HepG2 (cell line): ENCODE data around the gene CDC20. TPM values are rescaled to one million over a fixed set of nuclear protein-coding genes. Genes with fewer than 3 reads are reported as not detected.

ENCODE experiments used
- GTF2F1 ChIP-seq: fragments of 150-350 bp; IDR thresholded peaks from 2 replicates; pipeline ENCODE4 v1.6.1; 2014; ENCODE audit warnings: low read length
- MAFG ChIP-seq: sonication (generic); formaldehyde crosslinking; IDR thresholded peaks from 2 replicates; pipeline ENCODE4 v1.5.1; 2020; ENCODE audit warnings: mild to moderate bottlenecking, missing genetic modification reagents
- MAZ ChIP-seq, 2 experiments: sonication (generic) in 1 of 2; formaldehyde crosslinking in 1 of 2; IDR thresholded peaks; 2 replicates each; pipeline versions ENCODE4 v1.5.0 to v1.6.1; 2012 to 2020; ENCODE audit warnings: low read depth in 2 of 2, mild to moderate bottlenecking in 2 of 2, borderline replicate concordance in 1 of 2, improper control_type of control experiment in 1 of 2, low read length in 1 of 2, missing genetic modification reagents in 1 of 2, moderate library complexity in 1 of 2
- MED1 ChIP-seq: sonication (generic); formaldehyde crosslinking; IDR thresholded peaks from 2 replicates; pipeline ENCODE4 v1.4.0; 2020; ENCODE audit warnings: missing genetic modification reagents
- NR2F1 ChIP-seq, 2 experiments: fragments of 450-650 bp in 1 of 2; formaldehyde crosslinking in 1 of 2; IDR thresholded peaks; 2 replicates each; pipeline versions ENCODE4 v1.5.0 to v1.6.1; 2016 to 2020; ENCODE audit warnings: mild to moderate bottlenecking in 1 of 2, missing compliant biosample characterization in 1 of 2, missing genetic modification reagents in 1 of 2, moderate library complexity in 1 of 2
- SP140L ChIP-seq: sonication (generic); formaldehyde crosslinking; IDR thresholded peaks from 2 replicates; pipeline ENCODE4 v1.4.0; 2020; ENCODE audit warnings: missing genetic modification reagents, borderline replicate concordance
- TARDBP ChIP-seq: sonication (generic); formaldehyde crosslinking; IDR thresholded peaks from 2 replicates; pipeline ENCODE4 v1.8.0; 2022; ENCODE audit warnings: mild to moderate bottlenecking, missing genetic modification reagents
- ZNF207 ChIP-seq: fragments of 450-650 bp; IDR thresholded peaks from 2 replicates; pipeline ENCODE4 v1.6.1; 2016; ENCODE audit warnings: antibody characterized with exemption, borderline replicate concordance
- ZNF335 ChIP-seq: sonication (generic); formaldehyde crosslinking; IDR thresholded peaks from 2 replicates; pipeline ENCODE4 v1.4.0; 2020; ENCODE audit warnings: missing genetic modification reagents
- ZNF660 ChIP-seq: sonication (generic); formaldehyde crosslinking; IDR thresholded peaks from 2 replicates; pipeline ENCODE4 v1.5.1; 2020; ENCODE audit warnings: mild to moderate bottlenecking, low read depth, missing genetic modification reagents, borderline replicate concordance
- ZNF781 ChIP-seq: sonication (generic); formaldehyde crosslinking; IDR thresholded peaks from 2 replicates; pipeline ENCODE4 v1.5.1; 2020; ENCODE audit warnings: borderline replicate concordance, mild to moderate bottlenecking, missing genetic modification reagents; ENCODE audit errors: not compliant biosample characterization
- polyA plus RNA-seq, 8 experiments: library from polyadenylated mRNA; depleted of rRNA in 3 of 8; stranded (reverse) in 7 of 8; unstranded in 1 of 8; fragments of >200 nt; fragmentation: Illumina TruSeq in 4 of 8; extraction: Trizol in 4 of 8; gene quantifications; 2 replicates each; pipeline versions ENCODE4 v1.2.1 to v1.2.3, GENCODE V29; 2011 to 2016; ENCODE audit warnings: low read depth in 4 of 8, missing spikeins in 1 of 8, mixed read lengths in 1 of 8; ENCODE audit not compliant: insufficient read depth in 1 of 8
- total RNA-seq, 5 experiments: library from RNA; depleted of rRNA; stranded (reverse); fragments of >200 nt; fragmentation: Illumina TruSeq; extraction: Trizol; gene quantifications; 2 replicates each; pipeline ENCODE4 v1.2.3, GENCODE V29; 2016; ENCODE audit warnings: low read depth in 1 of 5
- TF ChIP-seq, protein P1 (sequence below): sonication (generic); formaldehyde crosslinking; IDR thresholded peaks from 2 replicates; pipeline ENCODE4 v1.8.0; 2023; ENCODE audit warnings: mild to moderate bottlenecking, missing genetic modification reagents
- TF ChIP-seq, protein P2 (sequence below): sonication (generic); formaldehyde crosslinking; IDR thresholded peaks from 2 replicates; pipeline ENCODE4 v1.9.0; 2021; ENCODE audit warnings: mild to moderate bottlenecking, missing genetic modification reagents
- TF ChIP-seq, protein P3 (sequence below): sonication (generic); formaldehyde crosslinking; conservative IDR thresholded peaks from 2 replicates; pipeline ENCODE4 v1.8.0; 2022; ENCODE audit warnings: low read depth, missing genetic modification reagents

CDC20 gene
- total and polyA plus RNA-seq, 2 of the 13 experiments (the other 11 are each of a cell fraction or from before 2014, with no cell fraction given), result 57.9 to 90.0 TPM

DNA sequence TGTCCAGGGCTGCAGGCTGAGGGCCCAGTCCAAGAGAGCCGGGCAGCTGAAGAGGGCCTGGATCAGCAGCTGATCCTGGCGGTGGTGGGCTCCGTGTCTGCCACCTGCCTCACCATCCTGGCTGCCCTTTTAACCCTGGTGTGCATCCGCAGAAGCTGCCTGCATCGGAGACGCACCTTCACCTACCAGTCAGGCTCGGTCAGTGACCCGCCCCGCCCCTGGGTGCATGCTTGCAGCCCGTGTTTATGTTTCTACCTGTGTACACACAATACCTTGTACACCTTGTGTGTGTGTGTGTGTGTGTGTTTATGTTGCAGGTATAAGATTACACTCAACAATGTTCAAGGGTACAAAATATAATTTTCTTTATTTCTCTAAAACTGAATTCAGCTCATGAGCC is 45.0 kb upstream of the CDC20 start (continued):
- TF ChIP-seq ZNF781 (CRISPR knock-in tag), result no peak
- TF ChIP-seq, protein P1, sequence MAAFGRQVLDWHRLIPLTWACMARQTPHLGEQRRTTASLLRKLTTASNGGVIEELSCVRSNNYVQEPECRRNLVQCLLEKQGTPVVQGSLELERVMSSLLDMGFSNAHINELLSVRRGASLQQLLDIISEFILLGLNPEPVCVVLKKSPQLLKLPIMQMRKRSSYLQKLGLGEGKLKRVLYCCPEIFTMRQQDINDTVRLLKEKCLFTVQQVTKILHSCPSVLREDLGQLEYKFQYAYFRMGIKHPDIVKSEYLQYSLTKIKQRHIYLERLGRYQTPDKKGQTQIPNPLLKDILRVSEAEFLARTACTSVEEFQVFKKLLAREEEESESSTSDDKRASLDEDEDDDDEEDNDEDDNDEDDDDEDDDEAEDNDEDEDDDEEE (CRISPR knock-in tag), result no peak
- TF ChIP-seq NR2F1 (CRISPR knock-in tag; IDR thresholded peaks at IDR 0.05), result peak in 1 of 2 experiments; percentile 58; a peak in 1 of 4 replicates
- TF ChIP-seq, protein P2, sequence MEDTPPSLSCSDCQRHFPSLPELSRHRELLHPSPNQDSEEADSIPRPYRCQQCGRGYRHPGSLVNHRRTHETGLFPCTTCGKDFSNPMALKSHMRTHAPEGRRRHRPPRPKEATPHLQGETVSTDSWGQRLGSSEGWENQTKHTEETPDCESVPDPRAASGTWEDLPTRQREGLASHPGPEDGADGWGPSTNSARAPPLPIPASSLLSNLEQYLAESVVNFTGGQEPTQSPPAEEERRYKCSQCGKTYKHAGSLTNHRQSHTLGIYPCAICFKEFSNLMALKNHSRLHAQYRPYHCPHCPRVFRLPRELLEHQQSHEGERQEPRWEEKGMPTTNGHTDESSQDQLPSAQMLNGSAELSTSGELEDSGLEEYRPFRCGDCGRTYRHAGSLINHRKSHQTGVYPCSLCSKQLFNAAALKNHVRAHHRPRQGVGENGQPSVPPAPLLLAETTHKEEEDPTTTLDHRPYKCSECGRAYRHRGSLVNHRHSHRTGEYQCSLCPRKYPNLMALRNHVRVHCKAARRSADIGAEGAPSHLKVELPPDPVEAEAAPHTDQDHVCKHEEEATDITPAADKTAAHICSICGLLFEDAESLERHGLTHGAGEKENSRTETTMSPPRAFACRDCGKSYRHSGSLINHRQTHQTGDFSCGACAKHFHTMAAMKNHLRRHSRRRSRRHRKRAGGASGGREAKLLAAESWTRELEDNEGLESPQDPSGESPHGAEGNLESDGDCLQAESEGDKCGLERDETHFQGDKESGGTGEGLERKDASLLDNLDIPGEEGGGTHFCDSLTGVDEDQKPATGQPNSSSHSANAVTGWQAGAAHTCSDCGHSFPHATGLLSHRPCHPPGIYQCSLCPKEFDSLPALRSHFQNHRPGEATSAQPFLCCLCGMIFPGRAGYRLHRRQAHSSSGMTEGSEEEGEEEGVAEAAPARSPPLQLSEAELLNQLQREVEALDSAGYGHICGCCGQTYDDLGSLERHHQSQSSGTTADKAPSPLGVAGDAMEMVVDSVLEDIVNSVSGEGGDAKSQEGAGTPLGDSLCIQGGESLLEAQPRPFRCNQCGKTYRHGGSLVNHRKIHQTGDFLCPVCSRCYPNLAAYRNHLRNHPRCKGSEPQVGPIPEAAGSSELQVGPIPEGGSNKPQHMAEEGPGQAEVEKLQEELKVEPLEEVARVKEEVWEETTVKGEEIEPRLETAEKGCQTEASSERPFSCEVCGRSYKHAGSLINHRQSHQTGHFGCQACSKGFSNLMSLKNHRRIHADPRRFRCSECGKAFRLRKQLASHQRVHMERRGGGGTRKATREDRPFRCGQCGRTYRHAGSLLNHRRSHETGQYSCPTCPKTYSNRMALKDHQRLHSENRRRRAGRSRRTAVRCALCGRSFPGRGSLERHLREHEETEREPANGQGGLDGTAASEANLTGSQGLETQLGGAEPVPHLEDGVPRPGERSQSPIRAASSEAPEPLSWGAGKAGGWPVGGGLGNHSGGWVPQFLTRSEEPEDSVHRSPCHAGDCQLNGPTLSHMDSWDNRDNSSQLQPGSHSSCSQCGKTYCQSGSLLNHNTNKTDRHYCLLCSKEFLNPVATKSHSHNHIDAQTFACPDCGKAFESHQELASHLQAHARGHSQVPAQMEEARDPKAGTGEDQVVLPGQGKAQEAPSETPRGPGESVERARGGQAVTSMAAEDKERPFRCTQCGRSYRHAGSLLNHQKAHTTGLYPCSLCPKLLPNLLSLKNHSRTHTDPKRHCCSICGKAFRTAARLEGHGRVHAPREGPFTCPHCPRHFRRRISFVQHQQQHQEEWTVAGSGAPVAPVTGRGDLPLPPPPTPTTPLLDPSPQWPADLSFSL (CRISPR knock-in tag), result peak; percentile 73; the same call in 1 of the 2 replicates
- TF ChIP-seq MAZ (IDR thresholded peaks at IDR 0.05; ENCODE audit: borderline replicate concordance, low read depth, low read length), result no peak
- 0 out of 2 replicates have a peak, but pooled peaks have one; percentile 23 for TF ChIP-seq MAZ (CRISPR knock-in tag; IDR thresholded peaks at IDR 0.05; ENCODE audit: low read depth)
- TF ChIP-seq ZNF660 (CRISPR knock-in tag), result no peak
- TF ChIP-seq ZNF335 (CRISPR knock-in tag), result no peak
- no peak for TF ChIP-seq ZNF207
- no peak for TF ChIP-seq TARDBP (CRISPR knock-in tag)
- no peak for TF ChIP-seq MAFG (CRISPR knock-in tag)
- TF ChIP-seq GTF2F1, result no peak
- TF ChIP-seq, protein P3, sequence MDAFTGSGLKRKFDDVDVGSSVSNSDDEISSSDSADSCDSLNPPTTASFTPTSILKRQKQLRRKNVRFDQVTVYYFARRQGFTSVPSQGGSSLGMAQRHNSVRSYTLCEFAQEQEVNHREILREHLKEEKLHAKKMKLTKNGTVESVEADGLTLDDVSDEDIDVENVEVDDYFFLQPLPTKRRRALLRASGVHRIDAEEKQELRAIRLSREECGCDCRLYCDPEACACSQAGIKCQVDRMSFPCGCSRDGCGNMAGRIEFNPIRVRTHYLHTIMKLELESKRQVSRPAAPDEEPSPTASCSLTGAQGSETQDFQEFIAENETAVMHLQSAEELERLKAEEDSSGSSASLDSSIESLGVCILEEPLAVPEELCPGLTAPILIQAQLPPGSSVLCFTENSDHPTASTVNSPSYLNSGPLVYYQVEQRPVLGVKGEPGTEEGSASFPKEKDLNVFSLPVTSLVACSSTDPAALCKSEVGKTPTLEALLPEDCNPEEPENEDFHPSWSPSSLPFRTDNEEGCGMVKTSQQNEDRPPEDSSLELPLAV (CRISPR knock-in tag), result no peak
- 0 out of 2 replicates have a peak, but pooled peaks have one; percentile 23 for TF ChIP-seq MED1 (CRISPR knock-in tag)
- TF ChIP-seq SP140L (CRISPR knock-in tag), result no peak
